ENCODE results near the gene MRPL55. TPM values are rescaled to one million over a fixed set of nuclear protein-coding genes. Genes with fewer than 3 reads are reported as not detected.

MRPL55 gene
- polyA plus RNA-seq, 1 donor (not counting 4 experiments of a cell fraction or from before 2014, with no cell fraction given) = 28.4 TPM

DNA sequence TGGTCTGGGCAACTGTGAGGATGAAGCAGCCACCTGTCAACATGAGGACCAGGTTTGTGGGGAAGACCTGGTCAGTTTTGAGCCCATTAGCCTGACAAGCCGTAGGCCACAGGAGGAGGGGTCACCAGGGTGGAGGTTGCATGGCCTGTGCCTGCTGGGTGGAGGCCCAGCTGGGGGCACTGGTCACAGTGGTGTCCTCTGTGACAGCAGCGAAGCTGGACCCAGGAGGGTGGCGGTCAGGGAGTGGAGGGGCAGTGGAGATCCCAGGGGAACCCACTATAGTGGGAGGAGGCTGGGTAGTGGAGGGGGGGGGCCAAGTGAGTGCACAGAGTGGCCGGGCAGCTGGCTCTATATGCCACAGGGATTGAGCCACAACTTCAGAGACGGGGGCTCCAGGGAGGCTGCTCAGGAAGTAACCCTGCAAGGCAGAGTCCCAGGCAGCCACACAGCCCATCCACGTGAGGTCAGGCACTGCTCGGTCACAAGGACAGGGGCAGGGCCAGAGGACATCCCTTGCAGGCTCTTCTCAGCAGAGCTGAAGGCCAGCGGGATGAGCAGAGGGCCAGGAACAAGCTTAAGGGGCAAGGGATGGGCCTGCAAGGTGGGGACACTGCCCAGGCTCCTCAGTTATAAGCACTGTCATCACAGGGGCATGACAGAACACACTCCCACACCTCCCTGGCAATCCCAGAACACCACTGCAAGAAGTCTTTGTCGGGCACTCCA lies 3.7 kb downstream of the MRPL55 start:
- Histone ChIP-seq H4K20me1 (ENCODE audit: control insufficient read depth, extremely low read depth, insufficient read depth, low read length) (no peaks in the 10 kb centered on the region), H2AFZ (ENCODE audit: control insufficient read depth, low read length) (no peak overlapping the region), H3K9me1 (ENCODE audit: control insufficient read depth, extremely low read depth, insufficient read depth, low read length) (peaks cover 2% of the 10 kb centered on the region), H3K27me3 (ENCODE audit: control insufficient read depth, extremely low read depth, insufficient read depth, low read length) (no peaks in the 10 kb centered on the region), H3K36me3 (ENCODE audit: control insufficient read depth in 2 of 2, extremely low read depth in 1 of 2, insufficient read depth in 2 of 2, low read length in 2 of 2) (peaks cover 11 to 19% of the 10 kb centered on the region in 2 experiments), H3K79me2 (ENCODE audit: control insufficient read depth, insufficient read depth, low read length) (peaks cover 33% of the 10 kb centered on the region), H3K4me3 (ENCODE audit: control insufficient read depth in 2 of 3, extremely low read depth in 1 of 3, insufficient read depth in 2 of 3, low read depth in 1 of 3, low read length in 3 of 3) (no peak overlapping the region), H3K27ac (ENCODE audit: control insufficient read depth, insufficient read depth, low read length) (no peak overlapping the region), H3K4me1 (ENCODE audit: control insufficient read depth, extremely low read depth, insufficient read depth, low read length) (peaks cover 17% of the 10 kb centered on the region), H3K9me3 (ENCODE audit: control insufficient read depth, low read depth, low read length) (no peaks in the 10 kb centered on the region), H3K9ac (ENCODE audit: control insufficient read depth, extremely low read depth, insufficient read depth, low read length) (no peak overlapping the region), H3K4me2 (ENCODE audit: control insufficient read depth, extremely low read depth, insufficient read depth, low read depth, low read length) (no peak overlapping the region)
- TF ChIP-seq EZH2 (IDR thresholded peaks at IDR 0.05; ENCODE audit: low read length) = no peak
- TF ChIP-seq, protein P1, sequence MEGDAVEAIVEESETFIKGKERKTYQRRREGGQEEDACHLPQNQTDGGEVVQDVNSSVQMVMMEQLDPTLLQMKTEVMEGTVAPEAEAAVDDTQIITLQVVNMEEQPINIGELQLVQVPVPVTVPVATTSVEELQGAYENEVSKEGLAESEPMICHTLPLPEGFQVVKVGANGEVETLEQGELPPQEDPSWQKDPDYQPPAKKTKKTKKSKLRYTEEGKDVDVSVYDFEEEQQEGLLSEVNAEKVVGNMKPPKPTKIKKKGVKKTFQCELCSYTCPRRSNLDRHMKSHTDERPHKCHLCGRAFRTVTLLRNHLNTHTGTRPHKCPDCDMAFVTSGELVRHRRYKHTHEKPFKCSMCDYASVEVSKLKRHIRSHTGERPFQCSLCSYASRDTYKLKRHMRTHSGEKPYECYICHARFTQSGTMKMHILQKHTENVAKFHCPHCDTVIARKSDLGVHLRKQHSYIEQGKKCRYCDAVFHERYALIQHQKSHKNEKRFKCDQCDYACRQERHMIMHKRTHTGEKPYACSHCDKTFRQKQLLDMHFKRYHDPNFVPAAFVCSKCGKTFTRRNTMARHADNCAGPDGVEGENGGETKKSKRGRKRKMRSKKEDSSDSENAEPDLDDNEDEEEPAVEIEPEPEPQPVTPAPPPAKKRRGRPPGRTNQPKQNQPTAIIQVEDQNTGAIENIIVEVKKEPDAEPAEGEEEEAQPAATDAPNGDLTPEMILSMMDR (optimal IDR thresholded peaks at IDR 0.05 in 1 of 3, IDR thresholded peaks at IDR 0.05 in 1 of 3, conservative IDR thresholded peaks at IDR 0.05 in 1 of 3; ENCODE audit: extremely low read depth in 1 of 3, insufficient read depth in 2 of 3, low read length in 3 of 3) = no peak
- dilution Hi-C loops (cut with MboI; ENCODE audit: extremely low pct_ligation_motif_present, low sequenced_read_pairs) = no loop called here
- FAIRE-seq = no peak
- no peak for DNase-seq (ENCODE audit: low read depth, low spot score)

DNA sequence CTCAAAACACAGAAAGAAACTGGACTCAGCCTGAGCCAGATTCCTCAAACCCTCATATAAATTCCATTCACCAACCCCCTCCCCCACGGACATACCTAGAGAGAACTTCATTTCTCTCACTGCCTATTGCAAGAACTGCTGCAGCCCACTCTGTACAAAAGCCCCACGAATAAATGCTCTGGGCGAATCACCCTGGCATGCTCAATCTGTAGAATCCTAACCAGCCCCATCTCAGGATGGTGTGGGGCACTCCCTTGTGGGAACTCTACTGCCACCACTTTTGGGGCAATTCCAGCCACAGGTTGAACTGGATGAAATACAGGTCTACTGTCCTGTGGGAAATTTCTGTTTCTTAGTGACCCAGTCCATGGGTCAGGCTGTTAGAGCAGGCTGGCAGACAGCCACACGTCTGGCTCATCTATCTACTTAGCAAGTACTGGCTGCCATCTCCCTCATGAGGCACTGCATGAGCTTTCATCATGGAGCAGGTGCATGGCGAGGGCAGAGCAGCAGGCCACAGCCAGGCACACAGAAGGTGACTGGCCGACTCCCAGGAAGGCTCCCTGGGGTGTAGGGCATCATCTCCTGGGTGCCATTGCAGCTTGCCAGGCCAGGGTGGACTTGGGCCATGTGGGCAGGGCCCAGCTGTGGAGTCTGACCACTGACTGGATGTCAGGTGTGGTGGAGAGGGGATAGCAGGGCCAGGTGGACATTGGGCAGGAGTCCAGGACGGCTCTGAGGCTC lies 4.4 kb downstream of the MRPL55 start:
- no peaks in the 10 kb centered on the region for H3K9me3 ChIP-seq (ENCODE audit: control insufficient read depth, low read depth, low read length)
- no peaks in the 10 kb centered on the region for H3K27me3 ChIP-seq (ENCODE audit: control insufficient read depth, extremely low read depth, insufficient read depth, low read length)
- H3K4me1 ChIP-seq (ENCODE audit: control insufficient read depth, extremely low read depth, insufficient read depth, low read length) = peaks cover 11% of the 10 kb centered on the region
- no peak overlapping the region for H3K27ac ChIP-seq (ENCODE audit: control insufficient read depth, insufficient read depth, low read length)
- dilution Hi-C loops (cut with MboI; ENCODE audit: extremely low pct_ligation_motif_present, low sequenced_read_pairs) = no loop called here
- H4K20me1 ChIP-seq (ENCODE audit: control insufficient read depth, extremely low read depth, insufficient read depth, low read length) = peaks cover 5% of the 10 kb centered on the region
- no peak for DNase-seq (ENCODE audit: low read depth, low spot score)
- H2AFZ ChIP-seq (ENCODE audit: control insufficient read depth, low read length) = no peak overlapping the region
- peaks cover 38% of the 10 kb centered on the region for H3K79me2 ChIP-seq (ENCODE audit: control insufficient read depth, insufficient read depth, low read length)
- FAIRE-seq = no peak
- TF ChIP-seq EZH2 (IDR thresholded peaks at IDR 0.05; ENCODE audit: low read length) = no peak
- TF ChIP-seq, protein P1 (optimal IDR thresholded peaks at IDR 0.05 in 1 of 3, IDR thresholded peaks at IDR 0.05 in 1 of 3, conservative IDR thresholded peaks at IDR 0.05 in 1 of 3; ENCODE audit: extremely low read depth in 1 of 3, insufficient read depth in 2 of 3, low read length in 3 of 3) = no peak
- no peak overlapping the region for H3K4me2 ChIP-seq (ENCODE audit: control insufficient read depth, extremely low read depth, insufficient read depth, low read depth, low read length)
- no peak overlapping the region for H3K4me3 ChIP-seq (ENCODE audit: control insufficient read depth in 2 of 3, extremely low read depth in 1 of 3, insufficient read depth in 2 of 3, low read depth in 1 of 3, low read length in 3 of 3)
- H3K9me1 ChIP-seq (ENCODE audit: control insufficient read depth, extremely low read depth, insufficient read depth, low read length) = peaks cover 2% of the 10 kb centered on the region
- H3K36me3 ChIP-seq (ENCODE audit: control insufficient read depth in 2 of 2, extremely low read depth in 1 of 2, insufficient read depth in 2 of 2, low read length in 2 of 2) = peaks cover 14 to 23% of the 10 kb centered on the region in 2 experiments
- no peak overlapping the region for H3K9ac ChIP-seq (ENCODE audit: control insufficient read depth, extremely low read depth, insufficient read depth, low read length)

Measured in keratinocyte (primary cell).